ENCODE results near the gene MOAP1. TPM values are rescaled to one million over a fixed set of nuclear protein-coding genes. Genes with fewer than 3 reads are reported as not detected.

MOAP1 gene
- total RNA-seq, 2 donors from 2014 or later: 15.8 to 23.6 TPM

DNA sequence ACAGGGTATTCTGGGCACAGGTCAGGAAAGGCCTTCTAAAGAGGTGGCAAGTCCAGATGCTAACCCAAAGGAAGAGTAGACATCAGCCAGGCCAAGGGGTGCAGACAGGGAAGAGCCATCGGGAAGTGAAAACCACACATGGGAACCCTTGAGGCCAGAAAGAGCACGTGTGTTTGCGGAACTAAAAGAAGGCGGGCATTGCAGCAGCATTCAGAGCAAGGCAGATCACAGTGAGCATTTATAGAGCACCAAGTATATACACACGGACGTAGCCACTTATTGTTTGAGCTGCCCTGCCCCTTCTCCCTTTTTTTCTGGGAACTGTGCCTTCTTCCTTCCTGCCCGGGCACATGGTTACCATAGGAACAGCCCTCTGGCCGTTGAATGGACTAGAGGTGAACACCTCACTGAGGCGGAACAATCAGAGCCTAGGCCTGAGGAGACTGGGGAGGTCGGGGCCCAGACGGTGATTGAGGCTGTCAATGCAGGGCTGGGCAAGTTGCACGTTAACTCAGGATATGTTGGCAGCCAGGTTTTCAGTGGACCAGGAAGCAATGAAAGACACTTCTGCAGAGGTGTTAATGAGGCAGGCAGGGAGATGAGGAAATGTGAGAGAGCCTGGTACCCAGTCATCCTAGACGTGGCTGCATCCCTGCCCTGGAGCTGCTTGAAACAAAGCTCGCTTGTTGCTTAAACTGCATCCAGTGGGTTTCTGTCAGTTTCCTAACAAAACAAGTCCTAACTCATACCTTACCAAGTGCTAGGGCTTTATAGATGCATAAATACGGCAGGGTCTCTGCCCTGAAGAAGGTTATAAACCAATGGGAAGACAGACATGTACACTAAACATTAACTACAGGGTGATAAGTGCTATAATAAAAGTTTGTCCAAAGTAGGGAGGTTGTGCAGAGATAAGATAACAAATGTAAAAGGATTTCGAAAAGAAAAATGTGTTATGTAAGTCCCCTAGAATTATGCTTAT is 34.2 kb downstream of the MOAP1 start:
- 63 to 66% methylated on average over 13 to 16 of the region's 16 CpGs for WGBS, 2 experiments (ENCODE audit: insufficient coverage in 1 of 2, insufficient read length in 1 of 2)
- DNase-seq: no peak
- H3K27ac ChIP-seq (ENCODE audit: low read depth, low read length): no peak overlapping the region
- no peaks in the 10 kb centered on the region for H3K36me3 ChIP-seq (ENCODE audit: control insufficient read depth, insufficient read depth, low read length)
- H3K9me3 ChIP-seq (ENCODE audit: control insufficient read depth, low read length): no peaks in the 10 kb centered on the region
- no peak overlapping the region for H3K4me3 ChIP-seq (ENCODE audit: low read length)
- H3K4me3 Mint-ChIP-seq: no peak overlapping the region
- H3K27me3 Mint-ChIP-seq (ENCODE audit: insufficient read depth): no peaks in the 10 kb centered on the region
- H3K36me3 Mint-ChIP-seq (ENCODE audit: low read depth): no peaks in the 10 kb centered on the region
- no peaks in the 10 kb centered on the region for H3K9me3 Mint-ChIP-seq
- no peak for TF ChIP-seq CTCF (conservative IDR thresholded peaks at IDR 0.05)
- no peak overlapping the region for H3K9ac ChIP-seq (ENCODE audit: extremely low read depth, low read length, poor library complexity, severe bottlenecking)
- no peaks in the 10 kb centered on the region for H3K4me1 Mint-ChIP-seq
- H3K27me3 ChIP-seq (ENCODE audit: control insufficient read depth, insufficient read depth, low read length, poor library complexity, severe bottlenecking): no peaks in the 10 kb centered on the region
- no peaks in the 10 kb centered on the region for H3K4me1 ChIP-seq (ENCODE audit: control insufficient read depth, insufficient read depth, low read length)
- H3K27ac Mint-ChIP-seq: no peak overlapping the region

DNA sequence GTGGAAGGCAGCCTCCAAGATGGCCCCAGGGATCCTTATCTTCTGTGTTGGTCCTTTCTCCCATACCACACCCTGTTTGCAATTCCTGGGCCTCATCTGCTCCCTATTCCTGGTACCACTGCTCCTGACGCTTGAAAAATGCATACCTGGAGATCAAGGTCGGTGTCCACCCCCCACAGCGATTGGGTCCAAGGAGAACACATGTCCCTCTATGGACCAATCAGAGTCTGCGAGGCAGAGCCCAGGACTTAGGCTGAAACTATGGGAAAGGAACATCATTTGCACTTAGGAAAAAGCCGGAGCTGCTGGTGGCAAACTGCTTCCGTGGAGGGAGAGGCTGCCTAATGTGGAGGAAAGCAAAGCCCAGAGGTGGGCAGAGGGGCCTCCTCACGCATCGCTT is 35.7 kb downstream of the MOAP1 start:
- DNase-seq: no peak
- WGBS, 2 experiments (ENCODE audit: insufficient coverage in 1 of 2, insufficient read length in 1 of 2): 92 to 93% methylated on average over 8 of the region's 8 CpGs

DNA sequence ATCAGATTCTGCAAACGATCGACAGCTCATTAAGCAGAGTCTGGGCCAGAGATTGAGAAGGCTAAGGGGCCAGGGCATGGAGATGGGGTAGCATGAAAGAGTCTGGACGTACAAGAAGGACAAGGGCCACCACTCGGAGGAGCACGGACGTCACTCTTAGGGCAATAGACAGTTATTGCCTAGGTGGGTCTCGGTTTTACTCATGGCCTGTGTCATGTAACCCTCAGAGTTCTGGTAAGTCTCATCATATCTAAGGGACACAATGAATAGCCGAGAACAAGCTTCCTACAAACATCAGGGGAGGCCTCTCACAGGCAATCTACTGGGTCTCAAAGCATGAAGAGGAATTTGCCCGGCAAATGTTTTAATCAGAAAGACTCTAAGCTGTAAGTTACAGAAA is 38.6 kb downstream of the MOAP1 start:
- H3K9me3 Mint-ChIP-seq: no peaks in the 10 kb centered on the region
- no peaks in the 10 kb centered on the region for H3K4me1 ChIP-seq (ENCODE audit: control insufficient read depth, insufficient read depth, low read length)
- no peak overlapping the region for H3K4me3 Mint-ChIP-seq
- no peak for TF ChIP-seq CTCF (conservative IDR thresholded peaks at IDR 0.05)
- 89 to 95% methylated on average over 7 to 9 of the region's 9 CpGs for WGBS, 2 experiments (ENCODE audit: insufficient coverage in 1 of 2, insufficient read length in 1 of 2)
- H3K36me3 Mint-ChIP-seq (ENCODE audit: low read depth): no peaks in the 10 kb centered on the region
- H3K36me3 ChIP-seq (ENCODE audit: control insufficient read depth, insufficient read depth, low read length): no peaks in the 10 kb centered on the region
- H3K27me3 Mint-ChIP-seq (ENCODE audit: insufficient read depth): no peaks in the 10 kb centered on the region
- H3K9ac ChIP-seq (ENCODE audit: extremely low read depth, low read length, poor library complexity, severe bottlenecking): no peak overlapping the region
- no peaks in the 10 kb centered on the region for H3K9me3 ChIP-seq (ENCODE audit: control insufficient read depth, low read length)
- no peak for DNase-seq
- no peaks in the 10 kb centered on the region for H3K27me3 ChIP-seq (ENCODE audit: control insufficient read depth, insufficient read depth, low read length, poor library complexity, severe bottlenecking)
- H3K4me3 ChIP-seq (ENCODE audit: low read length): no peak overlapping the region
- H3K27ac Mint-ChIP-seq: no peak overlapping the region
- no peaks in the 10 kb centered on the region for H3K4me1 Mint-ChIP-seq
- no peak overlapping the region for H3K27ac ChIP-seq (ENCODE audit: low read depth, low read length)

More for the DNA sequence above, 35.7 kb downstream of the MOAP1 start:
- Histone ChIP-seq H3K4me3 (ENCODE audit: low read length) (no peak overlapping the region), H3K27me3 (ENCODE audit: control insufficient read depth, insufficient read depth, low read length, poor library complexity, severe bottlenecking) (no peaks in the 10 kb centered on the region), H3K27ac (ENCODE audit: low read depth, low read length) (no peak overlapping the region), H3K9me3 (ENCODE audit: control insufficient read depth, low read length) (no peaks in the 10 kb centered on the region), H3K4me1 (ENCODE audit: control insufficient read depth, insufficient read depth, low read length) (no peaks in the 10 kb centered on the region), H3K36me3 (ENCODE audit: control insufficient read depth, insufficient read depth, low read length) (no peaks in the 10 kb centered on the region), H3K9ac (ENCODE audit: extremely low read depth, low read length, poor library complexity, severe bottlenecking) (no peak overlapping the region)
- Mint-ChIP-seq H3K27me3 (ENCODE audit: insufficient read depth) (no peaks in the 10 kb centered on the region), H3K4me3 (no peak overlapping the region), H3K27ac (no peak overlapping the region), H3K9me3 (no peaks in the 10 kb centered on the region), H3K36me3 (ENCODE audit: low read depth) (no peaks in the 10 kb centered on the region), H3K4me1 (no peaks in the 10 kb centered on the region)
- TF ChIP-seq CTCF (conservative IDR thresholded peaks at IDR 0.05): no peak

Data from endodermal cell (in vitro differentiated cells).